K562 (cell line): ENCODE measurements around the gene ANKZF1. TPM values are rescaled to one million over a fixed set of nuclear protein-coding genes. Genes with fewer than 3 reads are reported as not detected.
A peak's percentile ranks its signal among the peaks of the same experiment; 100 is the strongest.

ENCODE experiments used
- ATF4 ChIP-seq: fragments of 450-650 bp; formaldehyde crosslinking; IDR thresholded peaks from 2 replicates; pipeline ENCODE4 v1.4.0; 2022; ENCODE audit warnings: mild to moderate bottlenecking, moderate library complexity
- CBFA2T2 ChIP-seq: fragments of 450-650 bp; conservative IDR thresholded peaks from 2 replicates; pipeline ENCODE4 v1.6.1; 2017; ENCODE audit warnings: mild to moderate bottlenecking
- CTBP1 ChIP-seq: fragments of 450-650 bp; IDR thresholded peaks from 2 replicates; pipeline ENCODE4 v1.6.1; 2016; ENCODE audit warnings: borderline replicate concordance
- ETV1 ChIP-seq: fragments of 450-650 bp; conservative IDR thresholded peaks from 2 replicates; pipeline ENCODE4 v1.6.1; 2016; ENCODE audit warnings: missing genetic modification characterization, control low read depth, low read depth, missing compliant biosample characterization
- GTF2F1 ChIP-seq: IDR thresholded peaks from 2 replicates; pipeline ENCODE4 v1.6.1; 2011; ENCODE audit warnings: low read depth, low read length, improper control_type of control experiment
- KDM1A ChIP-seq, 2 experiments: fragments of 450-650 bp; IDR thresholded peaks; 2 replicates each; pipeline ENCODE4 v1.6.1; 2016; ENCODE audit warnings: mild to moderate bottlenecking in 2 of 2
- KHSRP ChIP-seq: fragments of 450-650 bp; IDR thresholded peaks from 2 replicates; pipeline ENCODE4 v1.6.1; 2017
- L3MBTL2 ChIP-seq: fragments of 450-650 bp; IDR thresholded peaks from 2 replicates; pipeline ENCODE4 v1.6.1; 2016; ENCODE audit warnings: mild to moderate bottlenecking, moderate library complexity
- LARP7 ChIP-seq: fragments of 450-650 bp; IDR thresholded peaks from 2 replicates; pipeline ENCODE4 v1.6.1; 2016
- MAX ChIP-seq: sonication (generic); formaldehyde crosslinking; IDR thresholded peaks from 2 replicates; pipeline ENCODE4 v1.9.0; 2022; ENCODE audit warnings: mild to moderate bottlenecking, missing genetic modification reagents
- MTA1 ChIP-seq: fragments of 450-650 bp; IDR thresholded peaks from 2 replicates; pipeline ENCODE4 v1.6.1; 2017; ENCODE audit warnings: borderline replicate concordance
- MXD1 ChIP-seq: fragments of 250-450 bp; sonication (Bioruptor Pico); IDR thresholded peaks from 2 replicates; pipeline ENCODE4 v1.8.0; 2021; ENCODE audit warnings: borderline replicate concordance, mild to moderate bottlenecking, moderate library complexity; ENCODE audit not compliant: poor library complexity, severe bottlenecking
- NBN ChIP-seq: fragments of 450-650 bp; IDR thresholded peaks from 2 replicates; pipeline ENCODE4 v1.6.1; 2016; ENCODE audit warnings: low read depth, mild to moderate bottlenecking
- NFIC ChIP-seq: fragments of 450-650 bp; IDR thresholded peaks from 2 replicates; pipeline ENCODE4 v1.6.1; 2017; ENCODE audit warnings: mild to moderate bottlenecking, inconsistent platforms
- NR2C2 ChIP-seq, 2 experiments: fragments of 200-800 bp in 1 of 2; sonication (Bioruptor generic) in 1 of 2; sonication (generic) in 1 of 2; formaldehyde crosslinking in 1 of 2; IDR thresholded peaks; 2 replicates each; pipeline versions ENCODE4 v1.6.1 to v1.8.0; 2016 to 2022; ENCODE audit warnings: mild to moderate bottlenecking in 1 of 2, missing compliant biosample characterization in 1 of 2, missing genetic modification characterization in 1 of 2, missing genetic modification reagents in 1 of 2
- NUFIP1 ChIP-seq: fragments of 450-650 bp; IDR thresholded peaks from 2 replicates; pipeline ENCODE4 v1.6.1; 2018; ENCODE audit not compliant: partially characterized antibody
- PATZ1 ChIP-seq: fragments of 250-450 bp; sonication (Bioruptor Pico); IDR thresholded peaks from 2 replicates; pipeline ENCODE4 v1.5.0; 2020; ENCODE audit warnings: mild to moderate bottlenecking, borderline replicate concordance
- PHF21A ChIP-seq: fragments of 450-650 bp; IDR thresholded peaks from 2 replicates; pipeline ENCODE4 v1.6.1; 2017; ENCODE audit warnings: low read depth, borderline replicate concordance
- SAP30 ChIP-seq: fragments of 200-600 bp; sonication (generic); IDR thresholded peaks from 2 replicates; pipeline ENCODE4 v1.6.1; 2012; ENCODE audit warnings: borderline replicate concordance, low read depth, mild to moderate bottlenecking, moderate library complexity, low read length, control low read depth, inconsistent platforms; ENCODE audit not compliant: insufficient read depth, poor library complexity, severe bottlenecking
- ZBTB17 ChIP-seq: fragments of 450-650 bp; formaldehyde crosslinking; IDR thresholded peaks from 2 replicates; pipeline ENCODE4 v1.4.0; 2020; ENCODE audit warnings: mild to moderate bottlenecking
- ZNF133 ChIP-seq: fragments of 250-450 bp; sonication (Bioruptor Pico); IDR thresholded peaks from 2 replicates; pipeline ENCODE4 v1.4.0; 2020; ENCODE audit warnings: mild to moderate bottlenecking
- ZNF184 ChIP-seq: sonication (generic); formaldehyde crosslinking; IDR thresholded peaks from 2 replicates; pipeline ENCODE4 v1.5.0; 2020; ENCODE audit warnings: missing genetic modification reagents
- ZNF384 ChIP-seq: IDR thresholded peaks from 2 replicates; pipeline ENCODE4 v1.6.1; 2012; ENCODE audit warnings: low read depth, low read length, improper control_type of control experiment
- polyA plus RNA-seq, 8 experiments: library from polyadenylated mRNA; depleted of rRNA in 4 of 8; stranded (reverse) in 5 of 8; unstranded in 3 of 8; fragments of >200 nt; fragmentation: Nextera tagmentation in 2 of 8; fragmentation: Illumina TruSeq in 1 of 8; extraction: Ambion mirVana in 2 of 8; extraction: Trizol in 1 of 8; gene quantifications; 2 replicates each; pipeline versions ENCODE4 v1.2.1 to v1.2.3, GENCODE V29; 2011 to 2014; ENCODE audit warnings: inconsistent platforms in 1 of 8, missing spikeins in 1 of 8
- total RNA-seq, 7 experiments: library from RNA; depleted of rRNA in 6 of 7; stranded (reverse); fragments of >200 nt in 6 of 7; fragmentation: Illumina TruSeq in 2 of 7; extraction: Trizol in 2 of 7; gene quantifications; 2 replicates each; pipeline versions ENCODE4 v1.2.1 to v1.2.3, GENCODE V29; 2011 to 2021; ENCODE audit warnings: low replicate concordance in 1 of 7
- TF ChIP-seq, protein P1 (sequence below): sonication (generic); formaldehyde crosslinking; IDR thresholded peaks from 2 replicates; pipeline ENCODE4 v1.8.0; 2022; ENCODE audit warnings: mild to moderate bottlenecking, missing genetic modification reagents

The ANKZF1 gene
- total and polyA plus RNA-seq, 9 of the 15 experiments (the other 6 are each of a cell fraction or from before 2014, with no cell fraction given) = 3.1 to 60.6 (median 31.0) TPM

- no peak for TF ChIP-seq ZNF184 (CRISPR knock-in tag)
- peak; percentile 56 for TF ChIP-seq L3MBTL2
- no peak for TF ChIP-seq GTF2F1
- peak; percentile 43; the same call in 1 of the 2 replicates for TF ChIP-seq NBN
- no peak for TF ChIP-seq CBFA2T2
- TF ChIP-seq MAX (CRISPR knock-in tag) = peak; percentile 77
- TF ChIP-seq MXD1 (CRISPR knock-in tag) = no peak
- no peak for TF ChIP-seq PATZ1 (CRISPR knock-in tag)
- peak; percentile 48; the same call in 1 of the 2 replicates for TF ChIP-seq CTBP1
- TF ChIP-seq MTA1 = peak; percentile 97
- TF ChIP-seq ATF4 = no peak
- TF ChIP-seq PHF21A = no peak
- no peak for TF ChIP-seq ZNF133 (CRISPR knock-in tag)
- TF ChIP-seq LARP7 = no peak
- no peak for TF ChIP-seq ZNF384
- no peak for TF ChIP-seq NUFIP1
- TF ChIP-seq, protein P1, sequence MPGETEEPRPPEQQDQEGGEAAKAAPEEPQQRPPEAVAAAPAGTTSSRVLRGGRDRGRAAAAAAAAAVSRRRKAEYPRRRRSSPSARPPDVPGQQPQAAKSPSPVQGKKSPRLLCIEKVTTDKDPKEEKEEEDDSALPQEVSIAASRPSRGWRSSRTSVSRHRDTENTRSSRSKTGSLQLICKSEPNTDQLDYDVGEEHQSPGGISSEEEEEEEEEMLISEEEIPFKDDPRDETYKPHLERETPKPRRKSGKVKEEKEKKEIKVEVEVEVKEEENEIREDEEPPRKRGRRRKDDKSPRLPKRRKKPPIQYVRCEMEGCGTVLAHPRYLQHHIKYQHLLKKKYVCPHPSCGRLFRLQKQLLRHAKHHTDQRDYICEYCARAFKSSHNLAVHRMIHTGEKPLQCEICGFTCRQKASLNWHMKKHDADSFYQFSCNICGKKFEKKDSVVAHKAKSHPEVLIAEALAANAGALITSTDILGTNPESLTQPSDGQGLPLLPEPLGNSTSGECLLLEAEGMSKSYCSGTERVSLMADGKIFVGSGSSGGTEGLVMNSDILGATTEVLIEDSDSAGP (CRISPR knock-in tag) = no peak
- peak; percentile 91 for TF ChIP-seq ETV1
- no peak for TF ChIP-seq NR2C2 (CRISPR knock-in tag; IDR thresholded peaks at IDR 0.05)
- no peak; the same call in 1 of the 2 replicates for TF ChIP-seq NR2C2 (tag; IDR thresholded peaks at IDR 0.05)
- TF ChIP-seq SAP30 = peak; percentile 61
- peak; percentile 85 for TF ChIP-seq ZBTB17
- TF ChIP-seq KDM1A (IDR thresholded peaks at IDR 0.05) = no peak
- TF ChIP-seq KHSRP = 0 out of 2 replicates have a peak, but pooled peaks have one; percentile 34
- TF ChIP-seq NFIC = peak; percentile 40; the same call in 1 of the 2 replicates
These were observed 15.7 kb downstream of the ANKZF1 start, which contains the start of the genes GLB1L and STK16 (continued) for GRCh38 chr2:219245148-219245898.
